NCI-H1092 treated with DMSO at 0.1 percent for 48 hours (cell line): ENCODE measurements around the gene SEPTIN6.
A peak's percentile ranks its signal among the peaks of the same experiment; 100 is the strongest.

Experiments
- DNase-seq: peaks from one replicate; lab custom pipeline; 2025; lab: John Stamatoyannopoulos, UW

SEPTIN6 gene

GRCh38 chrX:119693040-119693995 is at the start of gene SEPTIN6:
SEPTIN6 (minus strand) TSS chrX:119693168; CDS start chrX:119693105, 63 bp downstream.
- peak; percentile 45 for DNase-seq

- no peak for DNase-seq
Measured at GRCh38 chrX:119738742-119739141, 45.8 kb upstream of the SEPTIN6 start.

- DNase-seq, result no peak
Measured at GRCh38 chrX:119736206-119736764, 43.3 kb upstream of the SEPTIN6 start.

- peak; percentile 79 for DNase-seq
Measured at GRCh38 chrX:119735467-119735866, 42.5 kb upstream of the SEPTIN6 start.

- DNase-seq, result peak; percentile 84
Measured at GRCh38 chrX:119734897-119735339, 42.0 kb upstream of the SEPTIN6 start.

- peak; percentile 45 for DNase-seq
Measured at GRCh38 chrX:119729408-119730201, 36.6 kb upstream of the SEPTIN6 start.

- peak; percentile 23 for DNase-seq
Measured at GRCh38 chrX:119728487-119728886, 35.5 kb upstream of the SEPTIN6 start.

- DNase-seq, result no peak
Measured at GRCh38 chrX:119726900-119727555, 34.1 kb upstream of the SEPTIN6 start.

GRCh38 chrX:119721926-119722325 is 29.0 kb upstream of the SEPTIN6 start:
- no peak for DNase-seq

- no peak for DNase-seq
Measured at GRCh38 chrX:119721487-119721886, 28.5 kb upstream of the SEPTIN6 start.

GRCh38 chrX:119709630-119710029 is 16.7 kb upstream of the SEPTIN6 start:
- DNase-seq, result no peak

- DNase-seq, result no peak
Measured at GRCh38 chrX:119708936-119709335, 16.0 kb upstream of the SEPTIN6 start.

- DNase-seq, result no peak
Measured at GRCh38 chrX:119706616-119707015, 13.6 kb upstream of the SEPTIN6 start.

- peak; percentile 58 for DNase-seq
Measured at GRCh38 chrX:119698845-119699244, 5.9 kb upstream of the SEPTIN6 start.

- DNase-seq, result no peak
Measured at GRCh38 chrX:119696251-119696890, 3.4 kb upstream of the SEPTIN6 start.

- DNase-seq, result no peak
Measured at GRCh38 chrX:119695535-119696050, 2.6 kb upstream of the SEPTIN6 start.

- DNase-seq, result no peak
Measured at GRCh38 chrX:119694601-119695534, 1.9 kb upstream of the SEPTIN6 start.

- DNase-seq, result no peak
Measured at GRCh38 chrX:119693996-119694451, 1.1 kb upstream of the SEPTIN6 start.

GRCh38 chrX:119692191-119693039 is 553 bp downstream of the SEPTIN6 start:
- DNase-seq, result peak; percentile 33
